Liver (tissue), 3 donors: ENCODE data around the gene DTX4.

ENCODE experiments used
- ATF3 ChIP-seq: IDR thresholded peaks from 2 replicates; pipeline ENCODE4 v1.6.1; 2016; ENCODE audit warnings: antibody characterized with exemption
- CTCF ChIP-seq: fragments of 150-350 bp; IDR thresholded peaks from 2 replicates; pipeline ENCODE4 v1.5.1; 2017; ENCODE audit warnings: improper control_type of control experiment, low read depth, low read length; ENCODE audit not compliant: missing input control
- EGR1 ChIP-seq, 2 donors: IDR thresholded peaks; 2 replicates each; pipeline ENCODE4 v1.6.1; 2016 to 2018; ENCODE audit warnings: antibody characterized with exemption in 2 of 2, low read depth in 2 of 2
- FOXA1 ChIP-seq: IDR thresholded peaks from 2 replicates; pipeline ENCODE4 v1.6.1; 2016; ENCODE audit warnings: antibody characterized with exemption
- HNF4A ChIP-seq, 2 donors: conservative IDR thresholded peaks; 2 replicates each; pipeline ENCODE4 v1.6.1; 2016; ENCODE audit warnings: antibody characterized with exemption in 2 of 2, mild to moderate bottlenecking in 2 of 2
- JUND ChIP-seq, 2 donors: IDR thresholded peaks; 2 replicates each; pipeline ENCODE4 v1.6.1; 2016; ENCODE audit warnings: antibody characterized with exemption in 2 of 2
- MAX ChIP-seq: IDR thresholded peaks from 2 replicates; pipeline ENCODE4 v1.6.1; 2016; ENCODE audit warnings: antibody characterized with exemption
- NR2F2 ChIP-seq: IDR thresholded peaks from 2 replicates; pipeline ENCODE4 v1.6.1; 2016; ENCODE audit warnings: antibody characterized with exemption
- RAD21 ChIP-seq, 2 donors: IDR thresholded peaks; 2 replicates each; pipeline ENCODE4 v1.6.1; 2016; ENCODE audit warnings: antibody characterized with exemption in 2 of 2, mild to moderate bottlenecking in 2 of 2
- REST ChIP-seq: IDR thresholded peaks from 2 replicates; pipeline ENCODE4 v1.6.1; 2016; ENCODE audit warnings: antibody characterized with exemption, mild to moderate bottlenecking
- SP1 ChIP-seq: IDR thresholded peaks from 2 replicates; pipeline ENCODE4 v1.6.1; 2018; ENCODE audit warnings: antibody characterized with exemption, mild to moderate bottlenecking
- TAF1 ChIP-seq: conservative IDR thresholded peaks from 2 replicates; pipeline ENCODE4 v1.6.1; 2016; ENCODE audit warnings: antibody characterized with exemption, mild to moderate bottlenecking
- YY1 ChIP-seq: IDR thresholded peaks from 2 replicates; pipeline ENCODE4 v1.6.1; 2016; ENCODE audit warnings: antibody characterized with exemption, mild to moderate bottlenecking
- ZBTB33 ChIP-seq: IDR thresholded peaks from 2 replicates; pipeline ENCODE4 v1.6.1; 2016; ENCODE audit warnings: antibody characterized with exemption
- donor health status: healthy.
- donor health status: healthy.

GRCh38 chr11:59186130-59186594 is 14.2 kb downstream of the DTX4 start:
- TF ChIP-seq CTCF = peak; percentile 60
- TF ChIP-seq REST = no peak
- no peak for TF ChIP-seq FOXA1
- TF ChIP-seq RAD21 (IDR thresholded peaks at IDR 0.05) = peak; percentile 39 to 68
- no peak for TF ChIP-seq TAF1
- no peak for TF ChIP-seq MAX
- TF ChIP-seq YY1 = peak; percentile 15
- no peak for TF ChIP-seq ATF3
- TF ChIP-seq JUND (IDR thresholded peaks at IDR 0.05) = no peak
- peak; percentile 43 for TF ChIP-seq SP1
- no peak for TF ChIP-seq EGR1 (IDR thresholded peaks at IDR 0.05; ENCODE audit: low read depth in 2 of 2)
- no peak for TF ChIP-seq NR2F2
- no peak for TF ChIP-seq ZBTB33
- peak; percentile 7 to 8 for TF ChIP-seq HNF4A (conservative IDR thresholded peaks at IDR 0.05)
